Measurements from ENCODE around the gene RB1.

The RB1 gene

DNA sequence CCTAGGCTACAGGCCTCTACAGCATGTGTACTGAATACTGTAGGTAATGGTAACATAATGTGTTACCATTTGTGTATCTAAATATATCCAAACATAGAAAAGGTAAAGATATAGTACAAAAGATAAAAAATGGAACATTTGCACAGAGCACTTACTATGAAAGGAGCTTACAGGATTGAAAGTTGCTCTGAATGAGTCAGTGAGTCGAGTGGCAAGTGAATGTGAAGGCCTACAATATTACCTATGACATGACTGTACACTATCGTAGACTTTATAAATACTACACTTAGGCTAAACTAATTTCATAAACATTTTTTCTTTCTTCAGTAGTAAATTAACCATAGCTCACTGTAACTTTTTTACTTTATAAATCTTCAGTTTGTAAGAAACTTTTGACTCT, 74.3 kb downstream of the RB1 start:
- no peak overlapping the region for H3K4me3 ChIP-seq (ENCODE audit: low read length)
- no peak for TF ChIP-seq CTCF (IDR thresholded peaks at IDR 0.05; ENCODE audit: insufficient read depth, low read depth, low read length, missing control alignments)
- no peak for DNase-seq (ENCODE audit: low read depth)

DNA sequence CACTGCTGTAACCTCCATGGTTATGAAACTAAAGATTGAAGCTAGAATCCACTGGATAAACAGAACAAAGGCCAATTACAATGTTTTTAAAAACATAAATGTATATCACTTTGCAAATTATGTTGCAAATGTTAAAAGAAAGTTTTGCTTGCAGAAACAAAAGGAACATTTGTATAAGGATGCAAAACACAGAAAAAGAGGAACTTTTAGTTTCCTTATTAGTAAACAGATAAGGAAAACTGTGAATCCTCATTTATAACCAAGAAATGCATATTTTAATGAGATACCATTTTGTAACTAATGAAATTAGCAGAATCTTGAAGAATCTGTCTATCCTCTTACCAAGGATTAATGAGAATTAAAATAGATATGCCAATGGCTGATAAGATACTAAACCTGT, 77.0 kb downstream of the RB1 start:
- DNase-seq (ENCODE audit: low read depth), result no peak
- H3K4me3 ChIP-seq (ENCODE audit: low read length), result no peak overlapping the region
- TF ChIP-seq CTCF (IDR thresholded peaks at IDR 0.05; ENCODE audit: insufficient read depth, low read depth, low read length, missing control alignments), result no peak

- no peak overlapping the region for H3K4me3 ChIP-seq (ENCODE audit: low read length)
- no peak for TF ChIP-seq CTCF (IDR thresholded peaks at IDR 0.05; ENCODE audit: insufficient read depth, low read depth, low read length, missing control alignments)
- no peak for DNase-seq (ENCODE audit: low read depth)
Measured at GRCh38 chr13:48383384-48383783, 79.8 kb downstream of the RB1 start.

DNA sequence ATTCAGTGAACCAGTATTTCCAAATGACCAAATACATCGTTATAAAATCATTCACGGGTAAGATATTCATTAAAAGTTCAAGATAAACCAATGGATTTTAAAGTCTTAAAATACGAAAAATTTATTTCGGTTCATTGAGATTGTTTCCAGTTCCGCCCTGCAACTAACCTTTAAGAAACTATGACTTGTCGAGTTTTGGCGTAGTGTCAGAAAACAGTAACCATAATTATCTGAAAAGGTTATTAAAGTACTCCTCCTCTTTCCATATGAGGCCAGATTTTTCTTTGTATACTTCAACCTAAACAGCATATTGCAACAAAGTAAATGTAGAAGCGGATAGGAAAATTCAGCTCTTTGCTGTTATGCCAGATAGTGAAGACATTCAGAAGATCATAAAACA, 83.3 kb downstream of the RB1 start:
- no peak overlapping the region for H3K4me3 ChIP-seq (ENCODE audit: low read length)
- no peak for TF ChIP-seq CTCF (IDR thresholded peaks at IDR 0.05; ENCODE audit: insufficient read depth, low read depth, low read length, missing control alignments)
- no peak for DNase-seq (ENCODE audit: low read depth)

- no peak overlapping the region for H3K4me3 ChIP-seq (ENCODE audit: low read length)
- no peak for TF ChIP-seq CTCF (IDR thresholded peaks at IDR 0.05; ENCODE audit: insufficient read depth, low read depth, low read length, missing control alignments)
- DNase-seq (ENCODE audit: low read depth), result no peak
Measured at GRCh38 chr13:48391257-48391656, 87.7 kb downstream of the RB1 start.

DNA sequence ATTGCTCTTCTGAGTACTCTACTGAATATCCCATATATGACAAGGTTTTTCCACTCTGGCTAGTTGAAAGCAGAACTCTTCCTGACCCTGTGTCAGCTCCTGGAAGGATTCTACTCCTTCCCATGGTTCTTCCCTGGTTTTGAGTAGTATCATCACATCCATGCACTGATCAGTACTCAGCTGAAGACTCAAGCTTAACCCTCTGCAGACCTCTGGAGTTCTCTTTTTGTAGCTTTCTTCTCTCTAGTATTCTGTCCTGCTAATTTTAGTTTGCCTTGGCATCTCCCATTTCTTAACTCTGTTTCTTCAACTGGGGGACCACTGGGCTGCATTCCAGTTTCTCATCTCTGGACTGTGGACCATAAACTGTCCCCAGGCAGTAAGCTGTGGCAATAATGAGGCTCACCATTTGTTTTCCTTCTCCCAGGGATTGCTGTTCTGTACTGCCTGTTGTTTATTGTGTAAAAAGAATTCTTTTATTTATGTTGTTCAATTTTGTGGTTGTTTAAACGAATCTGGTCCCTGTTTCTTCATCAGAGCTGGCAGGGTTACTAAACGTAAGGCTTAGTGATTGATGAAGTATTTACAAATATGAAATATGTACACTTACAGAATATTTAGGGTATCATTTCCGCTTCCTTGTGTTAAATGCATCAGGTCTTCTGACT, 89.6 kb downstream of the RB1 start:
- no peak for TF ChIP-seq CTCF (IDR thresholded peaks at IDR 0.05; ENCODE audit: insufficient read depth, low read depth, low read length, missing control alignments)
- no peak overlapping the region for H3K4me3 ChIP-seq (ENCODE audit: low read length)

GRCh38 chr13:48393698-48394085, 90.1 kb downstream of the RB1 start:
- TF ChIP-seq CTCF (IDR thresholded peaks at IDR 0.05; ENCODE audit: insufficient read depth, low read depth, low read length, missing control alignments), result no peak
- no peak overlapping the region for H3K4me3 ChIP-seq (ENCODE audit: low read length)
- DNase-seq (ENCODE audit: low read depth), result no peak

More for the DNA sequence above, 89.6 kb downstream of the RB1 start:
- no peak for DNase-seq (ENCODE audit: low read depth)
